COLO829 (cell line): ENCODE measurements around the gene CD4.
"Not testable (repeated sequence)": the region's sequence is repeated elsewhere in the genome, so short reads cannot be mapped to it uniquely, and the experiment has no call there.

ENCODE experiments used
- DNase-seq: peaks from one replicate; pipeline ENCODE4 v3.0.0; 2012; ENCODE audit warnings: low spot score

CD4 gene

GRCh38 chr12:6869049-6870021 is 80.0 kb downstream of the CD4 start:
- peak; percentile 69 for DNase-seq

GRCh38 chr12:6870304-6870703 is 81.0 kb downstream of the CD4 start:
- DNase-seq, result not testable (repeated sequence)
